ENCODE measurements around the gene ERBB3.
"Not testable (repeated sequence)": the region's sequence is repeated elsewhere in the genome, so short reads cannot be mapped to it uniquely, and the experiment has no call there.

Gene ERBB3

GRCh38 chr12:56079723-56080555 lies at the start of gene ERBB3:
ERBB3 (plus strand) TSS chr12:56080165; CDS start chr12:56080301, 136 bp downstream.
- peak; percentile 66 for DNase-seq

GRCh38 chr12:56031987-56032386 lies 48.0 kb upstream of the ERBB3 start:
- DNase-seq = peak; percentile 25

- DNase-seq = peak; percentile 52
These were observed 45.2 kb upstream of the ERBB3 start for GRCh38 chr12:56034586-56035332.

GRCh38 chr12:56037161-56037560 lies 42.8 kb upstream of the ERBB3 start:
- DNase-seq = no peak

- no peak for DNase-seq
These were observed 41.8 kb upstream of the ERBB3 start for GRCh38 chr12:56038022-56038655.

GRCh38 chr12:56040151-56040550 lies 39.8 kb upstream of the ERBB3 start:
- DNase-seq = no peak

- DNase-seq = no peak
These were observed 38.9 kb upstream of the ERBB3 start for GRCh38 chr12:56040963-56041551.

DNA sequence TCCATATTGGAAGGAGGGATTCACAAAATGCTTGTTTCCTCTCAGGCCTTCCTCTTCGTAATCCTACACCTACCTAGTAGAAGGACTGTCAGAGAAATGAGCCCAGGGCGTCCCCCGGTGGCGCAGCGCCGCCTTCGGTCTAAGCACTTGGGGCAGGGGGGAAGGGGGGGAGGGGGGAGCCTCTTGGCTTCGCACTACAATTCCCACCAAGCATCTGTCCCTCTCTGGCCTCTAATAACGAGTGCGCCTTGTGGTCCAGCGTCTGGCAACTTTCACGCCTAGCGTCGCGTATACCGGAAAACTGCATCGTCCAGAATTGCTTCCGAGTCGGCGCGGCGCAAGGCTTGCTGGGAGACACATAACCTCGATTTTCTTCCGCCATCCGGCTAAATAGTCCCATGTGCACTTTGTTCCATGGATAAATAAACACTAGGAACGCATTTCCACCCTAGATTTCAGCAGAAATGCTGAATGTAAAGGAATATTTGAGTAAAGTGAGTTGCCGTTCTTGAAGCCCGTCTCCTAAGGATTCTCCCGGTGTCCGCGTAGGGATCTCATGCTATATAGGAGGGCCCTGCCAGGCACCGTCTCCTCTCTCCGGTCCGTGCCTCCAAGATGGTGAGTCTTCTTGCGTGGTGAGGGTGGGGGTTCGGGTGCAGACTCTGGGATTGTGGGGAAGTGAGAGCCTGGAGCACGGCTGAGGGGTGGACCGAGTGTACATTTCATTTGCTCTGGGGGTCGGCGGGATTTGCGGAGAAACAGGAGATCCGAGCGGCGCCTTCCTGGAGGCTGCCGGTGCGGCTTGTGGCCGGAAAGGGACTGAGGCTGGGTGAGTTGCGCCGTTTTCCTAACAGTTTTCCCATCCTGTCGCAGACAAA lies 38.2 kb upstream of the ERBB3 start, which contains the start of gene RPS26:
Gene RPS26 (plus strand): TSS at position 367 of the 878 bp plus-strand sequence. CDS start 249 bp downstream, at position 616.
- peak; percentile 98 for DNase-seq

DNA sequence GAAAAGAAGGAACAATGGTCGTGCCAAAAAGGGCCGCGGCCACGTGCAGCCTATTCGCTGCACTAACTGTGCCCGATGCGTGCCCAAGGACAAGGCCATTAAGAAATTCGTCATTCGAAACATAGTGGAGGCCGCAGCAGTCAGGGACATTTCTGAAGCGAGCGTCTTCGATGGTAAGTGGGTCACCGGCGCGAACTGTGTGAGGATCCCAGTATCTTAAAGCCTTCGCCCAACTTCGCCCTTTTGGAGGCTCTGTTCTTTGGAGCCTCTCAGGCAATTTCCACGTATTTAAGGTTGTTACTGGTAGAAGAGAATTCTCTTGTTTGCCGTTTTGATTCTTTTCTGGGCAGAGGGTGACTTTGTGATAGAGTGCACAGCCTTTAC lies 37.5 kb upstream of the ERBB3 start:
- DNase-seq = not testable (repeated sequence)

DNA sequence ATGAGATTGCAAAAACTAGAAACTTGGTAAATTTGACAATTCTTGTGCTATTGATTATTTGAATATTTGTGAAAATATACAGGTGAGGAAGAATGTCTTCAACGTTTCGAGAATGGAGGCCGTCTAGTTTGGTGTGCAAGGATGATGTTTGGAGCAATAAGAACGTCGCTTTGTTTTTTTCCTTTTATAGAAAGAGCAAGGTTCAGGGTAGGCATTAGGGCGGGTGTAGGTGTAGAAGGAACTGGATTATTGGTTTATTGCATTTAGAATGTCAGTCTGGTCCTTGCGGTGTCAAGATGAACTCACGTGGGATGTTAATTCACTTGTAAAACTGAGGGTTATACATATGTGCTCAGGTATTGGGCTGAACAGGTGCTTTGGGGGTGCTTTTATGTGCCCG lies 37.1 kb upstream of the ERBB3 start:
- DNase-seq = no peak

DNA sequence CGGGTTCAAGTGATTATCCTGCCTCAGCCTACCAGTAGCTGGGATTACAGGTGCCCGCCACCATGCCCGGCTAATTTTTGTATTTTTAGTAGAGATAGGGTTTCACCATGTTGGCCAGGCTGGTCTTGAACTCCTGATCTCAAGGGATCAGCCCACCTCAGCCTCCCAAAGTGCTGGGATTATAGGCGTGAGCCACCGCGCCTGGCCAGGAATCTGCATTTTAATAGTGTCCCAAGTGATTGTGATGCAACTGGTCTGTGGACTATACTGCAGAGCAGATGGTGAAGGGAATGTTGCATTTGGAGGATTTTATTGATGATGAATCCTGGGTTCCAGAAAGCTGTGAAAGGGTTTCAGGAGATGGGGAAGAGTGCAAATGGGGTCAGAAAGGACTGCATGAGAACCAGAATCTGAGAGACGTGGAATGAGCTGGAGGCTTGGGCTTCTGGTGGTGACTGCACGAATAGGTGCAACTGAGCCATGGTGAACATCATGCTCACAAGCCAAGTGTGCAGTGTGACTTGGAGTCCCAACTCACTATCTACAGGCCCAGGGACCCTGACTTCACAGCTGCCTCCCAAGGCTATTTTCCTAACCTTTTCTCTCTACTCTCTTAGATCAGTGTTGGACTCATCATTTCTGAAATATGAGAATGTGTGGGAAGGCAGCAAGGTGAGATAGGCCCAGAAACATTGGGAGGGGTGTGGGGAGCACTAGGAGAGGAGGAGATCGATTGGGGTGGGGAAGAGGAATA lies 33.8 kb upstream of the ERBB3 start:
- no peak for DNase-seq

DNA sequence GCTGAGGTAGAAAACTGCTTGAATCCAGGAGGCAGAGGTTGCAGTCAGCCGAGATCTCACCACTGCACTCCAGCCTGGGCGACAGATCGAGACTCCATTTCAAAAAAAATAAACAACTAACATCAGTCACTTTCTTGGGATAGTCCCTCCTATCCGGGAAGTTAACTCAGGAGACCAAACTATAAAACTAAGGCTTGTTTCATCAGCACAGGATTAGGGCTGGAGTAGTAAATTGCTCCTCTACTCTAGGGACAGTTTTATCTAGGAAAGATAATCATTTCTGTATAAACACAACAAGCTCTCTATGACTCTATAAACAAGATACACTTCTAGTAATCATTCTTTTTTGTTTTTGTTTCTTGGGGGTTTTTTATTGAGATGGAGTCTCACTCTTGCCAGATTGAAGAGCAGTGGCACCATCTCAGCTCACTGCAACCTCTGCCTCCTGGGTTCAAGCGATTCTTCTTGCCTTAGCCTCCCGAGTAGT lies 26.5 kb upstream of the ERBB3 start:
- DNase-seq = no peak

- DNase-seq = not testable (repeated sequence)
These were observed 20.0 kb upstream of the ERBB3 start for GRCh38 chr12:56059964-56060363.

DNA sequence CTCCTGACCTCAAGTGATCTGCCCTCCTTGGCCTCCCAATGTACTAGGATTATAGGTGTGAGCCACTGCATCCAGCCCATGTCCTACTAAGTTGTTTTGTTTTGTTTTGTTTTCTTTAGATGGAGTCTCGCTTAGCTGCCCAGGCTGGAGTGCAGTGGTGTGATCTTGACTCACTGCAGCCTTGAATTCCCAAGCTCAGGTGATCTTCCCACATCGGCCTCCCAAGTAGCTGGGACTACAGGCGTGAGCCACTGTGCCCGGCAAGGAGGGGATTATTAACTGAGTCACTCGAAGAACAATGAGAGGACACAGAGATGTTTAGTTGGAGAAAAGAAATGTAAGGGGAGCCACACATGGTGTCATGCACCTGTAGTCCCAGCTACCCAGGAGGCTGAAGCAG lies 18.0 kb upstream of the ERBB3 start:
- no peak for DNase-seq

- no peak for DNase-seq
These were observed 17.0 kb upstream of the ERBB3 start for GRCh38 chr12:56062996-56063395.

- no peak for DNase-seq
These were observed 8.3 kb upstream of the ERBB3 start for GRCh38 chr12:56071648-56072047.

- no peak for DNase-seq
These were observed 5.6 kb upstream of the ERBB3 start for GRCh38 chr12:56074396-56074795.

DNA sequence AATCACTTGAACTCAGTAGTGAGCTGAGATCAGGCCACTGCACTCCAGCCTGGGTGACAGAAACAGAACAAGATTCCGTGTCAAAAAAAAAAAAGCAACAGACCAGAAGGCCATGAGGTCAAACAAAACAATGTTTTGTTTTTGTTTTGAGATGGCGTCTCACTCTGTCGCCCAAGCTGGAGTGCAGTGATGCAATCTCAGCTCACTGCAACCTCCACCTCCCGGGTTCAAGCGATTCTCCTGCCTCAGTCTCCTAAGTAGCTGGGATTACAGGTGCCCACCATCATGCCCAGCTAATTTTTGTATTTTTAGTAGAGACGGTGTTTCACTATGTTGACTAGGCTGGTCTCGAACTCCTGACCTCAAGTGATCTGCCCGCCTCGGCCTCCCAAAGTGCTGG lies 2.0 kb upstream of the ERBB3 start:
- not testable (repeated sequence) for DNase-seq

GRCh38 chr12:56078427-56078826 lies 1.5 kb upstream of the ERBB3 start:
- no peak for DNase-seq

DNA sequence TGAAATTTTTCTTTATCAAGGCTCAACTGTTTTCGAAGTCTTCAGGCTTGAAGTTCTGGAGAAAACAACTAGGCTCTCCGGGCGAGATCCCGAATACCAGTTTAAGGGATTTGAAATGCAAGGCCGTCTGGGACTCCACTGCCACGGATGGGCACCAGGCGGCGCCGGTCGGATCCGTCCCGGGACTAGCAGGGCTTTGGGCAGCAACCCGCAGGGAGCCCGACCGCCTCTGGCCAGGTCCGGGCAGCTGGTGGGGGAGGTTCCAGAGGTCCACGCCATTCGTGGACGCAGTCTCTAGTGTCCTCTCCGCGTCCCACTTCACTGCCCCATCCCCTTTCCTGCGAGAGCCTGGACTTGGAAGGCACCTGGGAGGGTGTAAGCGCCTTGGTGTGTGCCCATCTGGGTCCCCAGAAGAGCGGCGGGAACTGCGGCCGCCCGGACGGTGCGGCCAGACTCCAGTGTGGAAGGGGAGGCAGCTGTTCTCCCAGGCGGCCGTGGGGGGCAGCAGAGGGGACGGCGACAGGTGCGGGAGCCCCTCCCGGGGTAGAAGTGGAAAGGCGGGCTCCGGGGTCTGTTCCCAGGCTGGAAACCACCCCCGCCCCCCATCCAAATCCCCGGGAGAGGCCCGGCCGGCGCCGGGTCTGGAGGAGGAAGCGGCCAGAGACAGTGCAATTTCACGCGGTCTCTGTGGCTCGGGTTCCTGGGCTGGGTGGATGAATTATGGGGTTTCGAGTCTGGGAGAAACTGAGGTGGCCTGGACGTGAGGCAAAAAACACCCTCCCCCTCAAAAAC lies 838 bp upstream of the ERBB3 start:
- peak; percentile 51 for DNase-seq

Data from CD4-positive, alpha-beta T cell treated with Interleukin-17A for 1 hour (primary cell).